GM13976 (cell line): ENCODE data around the gene SLC35E1.
"Not testable (repeated sequence)": the region's sequence is repeated elsewhere in the genome, so short reads cannot be mapped to it uniquely, and the experiment has no call there.

Experiments used
- DNase-seq: peaks from one replicate; pipeline ENCODE4 v3.0.0; 2012; ENCODE audit warnings: low spot score
- CTCF ChIP-seq: IDR thresholded peaks from 2 replicates; pipeline ENCODE4 v1.5.1; 2012; ENCODE audit warnings: borderline replicate concordance, mild to moderate bottlenecking; ENCODE audit not compliant: insufficient read depth; ENCODE audit errors: extremely low read depth, missing control alignments, control extremely low read depth
- in situ Hi-C: fragments of 300-500 bp; cut with MboI; formaldehyde crosslinking; loops from one replicate; pipeline ENCODE4 v1.12.0; 2022; ENCODE audit warnings: low sequenced_read_pairs, mixed read lengths, inconsistent platforms; ENCODE audit not compliant: unreplicated experiment

SLC35E1 gene

GRCh38 chr19:16561382-16561781, 10.8 kb downstream of the SLC35E1 start:
- TF ChIP-seq CTCF, result no peak
- no peak for DNase-seq
- in situ Hi-C loops, result no loop called here

- in situ Hi-C loops, result no loop called here
- DNase-seq, result no peak
- no peak for TF ChIP-seq CTCF
Measured at GRCh38 chr19:16559780-16560276, 12.4 kb downstream of the SLC35E1 start.

GRCh38 chr19:16554776-16555175, 17.4 kb downstream of the SLC35E1 start:
- no peak for DNase-seq
- in situ Hi-C loops, result no loop called here
- no peak for TF ChIP-seq CTCF

GRCh38 chr19:16551902-16552301, 20.3 kb downstream of the SLC35E1 start:
- in situ Hi-C loops, DNase-seq: not testable (repeated sequence)

- in situ Hi-C loops, result no loop called here
- no peak for DNase-seq
- TF ChIP-seq CTCF, result no peak
Measured at GRCh38 chr19:16548956-16549355, 23.3 kb downstream of the SLC35E1 start.

GRCh38 chr19:16544473-16545231, 27.6 kb downstream of the SLC35E1 start:
- in situ Hi-C loops, result no loop called here
- TF ChIP-seq CTCF, result no peak
- DNase-seq, result no peak

GRCh38 chr19:16543734-16544133, 28.5 kb downstream of the SLC35E1 start:
- in situ Hi-C loops, DNase-seq: not testable (repeated sequence)
